Cerebellar cortex (tissue), 1 donor: ENCODE measurements around the gene CDH6.

Source experiments
- DNase-seq: peaks from one replicate; pipeline ENCODE4 v3.0.0-alpha.2; 2015; ENCODE audit warnings: low spot score

Gene CDH6

GRCh38 chr5:31377274-31377946 is 183.9 kb downstream of the CDH6 start:
- DNase-seq: no peak

GRCh38 chr5:31378136-31378535 is 184.7 kb downstream of the CDH6 start:
- DNase-seq: no peak
